H1 (cell line): ENCODE results near the gene CARD11. TPM values are rescaled to one million over a fixed set of nuclear protein-coding genes. Genes with fewer than 3 reads are reported as not detected.

ENCODE experiments used
- BRCA1 ChIP-seq: IDR thresholded peaks from 2 replicates; pipeline ENCODE4 v1.6.1; 2012; ENCODE audit warnings: low read depth, low read length, improper control_type of control experiment
- EP300 ChIP-seq, 2 experiments: IDR thresholded peaks; 1 replicate in 1 of 2; 2 replicates in 1 of 2; pipeline ENCODE4 v1.6.1; 2011 to 2012; ENCODE audit warnings: low read depth in 2 of 2, low read length in 2 of 2, mild to moderate bottlenecking in 2 of 2, borderline replicate concordance in 1 of 2, inconsistent platforms in 1 of 2, moderate library complexity in 1 of 2
- JUND ChIP-seq: IDR thresholded peaks from 2 replicates; pipeline ENCODE4 v1.6.1; 2011; ENCODE audit warnings: mild to moderate bottlenecking, improper control_type of control experiment, low read length
- TBP ChIP-seq: IDR thresholded peaks from 2 replicates; pipeline ENCODE4 v1.6.1; 2011; ENCODE audit warnings: low read depth, low read length, improper control_type of control experiment
- TCF12 ChIP-seq: IDR thresholded peaks from 2 replicates; pipeline ENCODE4 v1.6.1; 2011; ENCODE audit warnings: low read depth, mild to moderate bottlenecking, low read length
- YY1 ChIP-seq: IDR thresholded peaks from 2 replicates; pipeline ENCODE4 v1.6.1; 2011; ENCODE audit warnings: low read depth, mild to moderate bottlenecking, low read length
- polyA plus RNA-seq, 7 experiments: library from polyadenylated mRNA; depleted of rRNA in 3 of 7; stranded (reverse) in 5 of 7; unstranded in 2 of 7; fragments of >200 nt in 5 of 7; fragments of 200-250 nt in 2 of 7; gene quantifications; 1 replicate in 5 of 7; 2 replicates in 1 of 7; 4 replicates in 1 of 7; pipeline versions ENCODE4 v1.2.1 to v1.2.3, GENCODE V29; 2011 to 2013; ENCODE audit warnings: missing spikeins in 2 of 7, mixed read lengths in 2 of 7
- total RNA-seq: library from RNA; stranded (reverse); fragmentation: NEBNext Ultra II Directional; extraction: Animal tissue kit (Norgen Biotek cat#: 25700); gene quantifications from 2 replicates; pipeline ENCODE4 v1.2.1, GENCODE V29; 2021
- TF ChIP-seq, protein P1 (sequence below), 3 experiments: IDR thresholded peaks; 1 replicate in 2 of 3; 2 replicates in 1 of 3; pipeline versions ENCODE4 v1.5.1 to v1.6.1; 2011; ENCODE audit warnings: low read length in 3 of 3, mild to moderate bottlenecking in 3 of 3, inconsistent platforms in 2 of 3, low read depth in 1 of 3, moderate library complexity in 1 of 3; ENCODE audit not compliant: insufficient read depth in 1 of 3; ENCODE audit errors: control extremely low read depth in 1 of 3

The CARD11 gene
- total and polyA plus RNA-seq, 2 of the 8 experiments (the other 6 are each of a cell fraction or from before 2014, with no cell fraction given), result 12.6 to 29.8 TPM

DNA sequence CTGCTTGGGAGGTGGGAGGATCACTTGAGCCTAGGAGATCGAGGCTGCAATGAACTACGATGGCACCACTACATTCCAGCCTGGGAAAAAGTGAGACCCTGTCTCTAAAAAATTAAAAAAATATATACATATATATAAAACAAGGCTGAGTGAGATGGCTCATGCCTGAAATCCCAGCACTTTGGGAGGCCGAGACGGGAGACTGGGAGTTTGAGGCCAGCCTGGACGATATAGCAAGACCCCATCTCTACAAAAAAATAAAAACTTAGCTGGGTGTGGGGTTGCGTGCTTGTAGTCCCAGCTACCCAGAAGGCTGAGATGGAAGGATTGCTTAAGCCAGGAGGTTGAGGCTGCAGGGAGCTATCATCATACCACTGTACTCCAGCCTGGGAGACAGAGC is 87.6 kb downstream of the CARD11 start (continued):
- TF ChIP-seq, protein P1, sequence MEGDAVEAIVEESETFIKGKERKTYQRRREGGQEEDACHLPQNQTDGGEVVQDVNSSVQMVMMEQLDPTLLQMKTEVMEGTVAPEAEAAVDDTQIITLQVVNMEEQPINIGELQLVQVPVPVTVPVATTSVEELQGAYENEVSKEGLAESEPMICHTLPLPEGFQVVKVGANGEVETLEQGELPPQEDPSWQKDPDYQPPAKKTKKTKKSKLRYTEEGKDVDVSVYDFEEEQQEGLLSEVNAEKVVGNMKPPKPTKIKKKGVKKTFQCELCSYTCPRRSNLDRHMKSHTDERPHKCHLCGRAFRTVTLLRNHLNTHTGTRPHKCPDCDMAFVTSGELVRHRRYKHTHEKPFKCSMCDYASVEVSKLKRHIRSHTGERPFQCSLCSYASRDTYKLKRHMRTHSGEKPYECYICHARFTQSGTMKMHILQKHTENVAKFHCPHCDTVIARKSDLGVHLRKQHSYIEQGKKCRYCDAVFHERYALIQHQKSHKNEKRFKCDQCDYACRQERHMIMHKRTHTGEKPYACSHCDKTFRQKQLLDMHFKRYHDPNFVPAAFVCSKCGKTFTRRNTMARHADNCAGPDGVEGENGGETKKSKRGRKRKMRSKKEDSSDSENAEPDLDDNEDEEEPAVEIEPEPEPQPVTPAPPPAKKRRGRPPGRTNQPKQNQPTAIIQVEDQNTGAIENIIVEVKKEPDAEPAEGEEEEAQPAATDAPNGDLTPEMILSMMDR (IDR thresholded peaks at IDR 0.05; ENCODE audit: control extremely low read depth in 1 of 3, insufficient read depth in 1 of 3, low read depth in 1 of 3, low read length in 3 of 3), result no peak
- no peak for TF ChIP-seq TCF12
- no peak for TF ChIP-seq JUND
- TF ChIP-seq YY1, result no peak
- TF ChIP-seq EP300 (IDR thresholded peaks at IDR 0.05; ENCODE audit: borderline replicate concordance in 1 of 2, low read depth in 2 of 2, low read length in 2 of 2), result no peak
- TF ChIP-seq BRCA1, result no peak
- no peak for TF ChIP-seq TBP
